Gastrocnemius medialis (tissue), 4 donors: ENCODE data around the gene TMEM181.

Source experiments
- CTCF ChIP-seq, 5 experiments: fragments of 450-650 bp in 3 of 5; fragments of 200-600 bp in 2 of 5; sonication (generic) in 2 of 5; IDR thresholded peaks in 4 of 5; conservative IDR thresholded peaks in 1 of 5; 1 replicate in 4 of 5; 2 replicates in 1 of 5; pipeline ENCODE4 v1.5.1; 2016 to 2019; ENCODE audit warnings: antibody characterized with exemption in 5 of 5, mild to moderate bottlenecking in 3 of 5, moderate library complexity in 3 of 5
- POLR2A ChIP-seq, 2 donors: fragments of 450-650 bp; IDR thresholded peaks; one replicate each; pipeline ENCODE4 v1.6.1; 2017; ENCODE audit warnings: antibody characterized with exemption in 2 of 2, mild to moderate bottlenecking in 2 of 2, moderate library complexity in 2 of 2

GRCh38 chr6:158653577-158654354 lies 93.9 kb downstream of the TMEM181 start:
- TF ChIP-seq CTCF (IDR thresholded peaks at IDR 0.05 in 4 of 5, conservative IDR thresholded peaks at IDR 0.05 in 1 of 5): no peak
- TF ChIP-seq POLR2A (IDR thresholded peaks at IDR 0.05): no peak
